ENCODE data around the gene NRIP1. TPM values are rescaled to one million over a fixed set of nuclear protein-coding genes. Genes with fewer than 3 reads are reported as not detected.

Gene NRIP1
- total and polyA plus RNA-seq, 2 of the 8 experiments (the other 6 are each of a cell fraction or from before 2014, with no cell fraction given): 1.5 to 9.3 TPM

GRCh38 chr21:15098908-15099307 lies 34.1 kb upstream of the NRIP1 start:
- H3K56ac ChIP-seq (replicated peaks; ENCODE audit: insufficient read length, low read depth, low read length): no peak overlapping the region
- H4K5ac ChIP-seq (ENCODE audit: insufficient read length, low read depth, low read length): no peak overlapping the region
- ChIA-PET CTCF (ENCODE audit: partially characterized antibody) (interaction anchor here (0.7 to 1.3 kb wide), 2 partner anchors 11 to 48 kb away, joined by 3 to 5 read pairs; no protein-coding TSS in a partner anchor), POLR2A (ENCODE audit: partially characterized antibody) (no interaction called here)
- H2BK12ac ChIP-seq (ENCODE audit: low read depth, low read length): no peak overlapping the region
- no peaks in the 10 kb centered on the region for H3K27me3 ChIP-seq (replicated peaks in 1 of 4; ENCODE audit: control insufficient read depth in 3 of 4, extremely low read depth in 1 of 4, insufficient read depth in 3 of 4, low read length in 3 of 4)
- H2BK5ac ChIP-seq (ENCODE audit: low read depth, low read length): no peak overlapping the region
- DNase-seq (ENCODE audit: low read depth in 1 of 2, low spot score in 2 of 2) (no peak), FAIRE-seq (no peak)
- H2BK120ac ChIP-seq (replicated peaks; ENCODE audit: low read depth, low read length): no peak overlapping the region
- H2BK15ac ChIP-seq (ENCODE audit: low read length): no peak overlapping the region
- no peaks in the 10 kb centered on the region for H4K20me1 ChIP-seq (replicated peaks in 1 of 2; ENCODE audit: control insufficient read depth in 1 of 2, insufficient read depth in 2 of 2, low read length in 2 of 2)
- H3K4ac ChIP-seq (replicated peaks; ENCODE audit: insufficient read length, low read depth, low read length): no peak overlapping the region
- no peak overlapping the region for H3K14ac ChIP-seq (ENCODE audit: insufficient read length)
- H4K8ac ChIP-seq (ENCODE audit: extremely low read depth, insufficient read depth, low read length): no peak overlapping the region
- H3K9me3 ChIP-seq (ENCODE audit: insufficient read depth in 2 of 2, low read depth in 1 of 2, low read length in 1 of 2): no peaks in the 10 kb centered on the region
- no peak overlapping the region for H3K4me3 ChIP-seq (ENCODE audit: extremely low read depth in 1 of 4, insufficient read depth in 2 of 4, low read depth in 3 of 4, low read length in 4 of 4)
- no peak overlapping the region for H2AFZ ChIP-seq (ENCODE audit: low read length)
- no peak overlapping the region for H4K91ac ChIP-seq (replicated peaks; ENCODE audit: insufficient read length, low read length)
- H3K9ac ChIP-seq (replicated peaks in 1 of 4; ENCODE audit: extremely low read depth in 1 of 4, low read depth in 3 of 4, low read length in 3 of 4): no peak overlapping the region
- no peak overlapping the region for H3K18ac ChIP-seq (ENCODE audit: extremely low read depth, low read length)
- no peaks in the 10 kb centered on the region for H3K23me2 ChIP-seq (ENCODE audit: low read depth, low read length)
- H3K23ac ChIP-seq (ENCODE audit: insufficient read length): no peak overlapping the region
- no peaks in the 10 kb centered on the region for H3K79me2 ChIP-seq (ENCODE audit: control insufficient read depth in 1 of 2, insufficient read depth in 2 of 2, low read length in 2 of 2)
- H3K27ac ChIP-seq (ENCODE audit: low read depth, low read length): no peak overlapping the region
- H3K79me1 ChIP-seq (ENCODE audit: low read depth, low read length): no peaks in the 10 kb centered on the region
- H2BK20ac ChIP-seq (ENCODE audit: low read length): no peak overlapping the region
- peaks cover 0 to 4% (median 0%) of the 10 kb centered on the region in 4 experiments; a peak in 1 of 7 replicates for H3K4me1 ChIP-seq (replicated peaks in 1 of 4; ENCODE audit: control insufficient read depth in 3 of 4, insufficient read depth in 4 of 4, low read length in 3 of 4)
- H2AK5ac ChIP-seq (ENCODE audit: low read depth, low read length): no peak overlapping the region
- no peak overlapping the region for H3K4me2 ChIP-seq (ENCODE audit: insufficient read depth in 1 of 2, low read depth in 2 of 2, low read length in 2 of 2)
- WGBS, 2 experiments (ENCODE audit: extremely low coverage in 1 of 2, insufficient coverage in 1 of 2, insufficient read length in 1 of 2, insufficient replicate concordance in 2 of 2, low coverage in 1 of 2, low lambda C conversion rate in 2 of 2, missing lambda C conversion rate in 1 of 2): 86% methylated on average over 3 of the region's 3 CpGs; no CpG with 5 or more reads in 1 of the 2 experiments
- no peaks in the 10 kb centered on the region for H3K36me3 ChIP-seq (ENCODE audit: control insufficient read depth in 2 of 4, insufficient read depth in 4 of 4, low read length in 3 of 4)
- TF ChIP-seq SUZ12 (IDR thresholded peaks at IDR 0.05; ENCODE audit: low read length): no peak
- no peak for TF ChIP-seq EZH2 (IDR thresholded peaks at IDR 0.05; ENCODE audit: low read depth, low read length, severe bottlenecking)
- TF ChIP-seq EP300 (IDR thresholded peaks at IDR 0.05; ENCODE audit: borderline replicate concordance in 1 of 2, low read depth in 2 of 2, low read length in 2 of 2): no peak
- TF ChIP-seq, protein P1, sequence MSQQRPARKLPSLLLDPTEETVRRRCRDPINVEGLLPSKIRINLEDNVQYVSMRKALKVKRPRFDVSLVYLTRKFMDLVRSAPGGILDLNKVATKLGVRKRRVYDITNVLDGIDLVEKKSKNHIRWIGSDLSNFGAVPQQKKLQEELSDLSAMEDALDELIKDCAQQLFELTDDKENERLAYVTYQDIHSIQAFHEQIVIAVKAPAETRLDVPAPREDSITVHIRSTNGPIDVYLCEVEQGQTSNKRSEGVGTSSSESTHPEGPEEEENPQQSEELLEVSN (IDR thresholded peaks at IDR 0.05): no peak
- no peak for TF ChIP-seq CBX5 (IDR thresholded peaks at IDR 0.05; ENCODE audit: low read depth, low read length)
- no peak for TF ChIP-seq RFX5 (IDR thresholded peaks at IDR 0.05; ENCODE audit: borderline replicate concordance, low read depth, low read length)
- no peak for TF ChIP-seq ATF2 (IDR thresholded peaks at IDR 0.05; ENCODE audit: low read length)
- TF ChIP-seq CEBPB (IDR thresholded peaks at IDR 0.05; ENCODE audit: low read depth, low read length): no peak
- no peak for TF ChIP-seq ZNF274 (IDR thresholded peaks at IDR 0.05; ENCODE audit: borderline replicate concordance, extremely low read depth, low read length)
- TF ChIP-seq SAP30 (IDR thresholded peaks at IDR 0.05; ENCODE audit: insufficient read depth, insufficient replicate concordance, low read length): no peak
- no peak for TF ChIP-seq SIRT6 (IDR thresholded peaks at IDR 0.05; ENCODE audit: low read length)
